OCI-LY1 (cell line): ENCODE results near the gene RNASE4.

Experiments
- EZH2 ChIP-seq: fragments of 200-600 bp; sonication (generic), shearing (Covaris generic); IDR thresholded peaks from 2 replicates; pipeline ENCODE4 v1.8.0; 2017; ENCODE audit warnings: borderline replicate concordance, mixed run types, mild to moderate bottlenecking, antibody characterized with exemption, low read length, moderate library complexity, mixed read lengths
- TF ChIP-seq, protein P1 (sequence below): fragments of 200-600 bp; sonication (generic), shearing (Covaris generic); IDR thresholded peaks from 2 replicates; pipeline ENCODE4 v1.5.1; 2017; ENCODE audit warnings: mild to moderate bottlenecking, antibody characterized with exemption, low read length, moderate library complexity, mixed read lengths

- TF ChIP-seq, protein P1, sequence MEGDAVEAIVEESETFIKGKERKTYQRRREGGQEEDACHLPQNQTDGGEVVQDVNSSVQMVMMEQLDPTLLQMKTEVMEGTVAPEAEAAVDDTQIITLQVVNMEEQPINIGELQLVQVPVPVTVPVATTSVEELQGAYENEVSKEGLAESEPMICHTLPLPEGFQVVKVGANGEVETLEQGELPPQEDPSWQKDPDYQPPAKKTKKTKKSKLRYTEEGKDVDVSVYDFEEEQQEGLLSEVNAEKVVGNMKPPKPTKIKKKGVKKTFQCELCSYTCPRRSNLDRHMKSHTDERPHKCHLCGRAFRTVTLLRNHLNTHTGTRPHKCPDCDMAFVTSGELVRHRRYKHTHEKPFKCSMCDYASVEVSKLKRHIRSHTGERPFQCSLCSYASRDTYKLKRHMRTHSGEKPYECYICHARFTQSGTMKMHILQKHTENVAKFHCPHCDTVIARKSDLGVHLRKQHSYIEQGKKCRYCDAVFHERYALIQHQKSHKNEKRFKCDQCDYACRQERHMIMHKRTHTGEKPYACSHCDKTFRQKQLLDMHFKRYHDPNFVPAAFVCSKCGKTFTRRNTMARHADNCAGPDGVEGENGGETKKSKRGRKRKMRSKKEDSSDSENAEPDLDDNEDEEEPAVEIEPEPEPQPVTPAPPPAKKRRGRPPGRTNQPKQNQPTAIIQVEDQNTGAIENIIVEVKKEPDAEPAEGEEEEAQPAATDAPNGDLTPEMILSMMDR, result no peak
- TF ChIP-seq EZH2, result no peak
Observed at GRCh38 chr14:20668969-20669368, 15.4 kb upstream of the RNASE4 start.
